ENCODE results near the gene HDAC9. TPM values are rescaled to one million over a fixed set of nuclear protein-coding genes. Genes with fewer than 3 reads are reported as not detected.
A peak's percentile ranks its signal among the peaks of the same experiment; 100 is the strongest.

Gene HDAC9
- polyA plus RNA-seq, 1 of the 3 experiments (the other 2 are of a cell fraction): 11.6 TPM

DNA sequence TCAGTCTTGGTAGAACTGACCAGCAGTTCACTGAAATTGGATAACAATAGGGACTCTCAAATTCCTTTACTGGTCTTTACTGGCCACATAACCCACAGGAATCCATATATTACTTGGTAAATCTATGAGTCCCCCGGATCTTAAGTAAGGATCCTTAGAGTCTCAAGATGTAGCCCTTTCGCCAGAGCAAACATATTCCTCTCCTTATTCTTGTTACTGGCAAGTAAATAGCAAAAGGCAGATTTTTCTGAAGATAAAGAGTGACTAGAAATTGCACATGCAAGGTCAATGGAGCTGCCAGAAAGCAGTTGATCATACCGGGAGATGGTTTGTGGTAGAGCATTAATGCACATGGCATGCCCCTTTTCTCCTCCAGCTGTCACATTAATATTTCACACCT lies 283.0 kb downstream of the HDAC9 start (continued):
- TF ChIP-seq TAF1 (IDR thresholded peaks at IDR 0.05; ENCODE audit: borderline replicate concordance, low read depth, low read length) (no peak), EZH2phosphoT487 (IDR thresholded peaks at IDR 0.05; ENCODE audit: borderline replicate concordance, low read depth) (no peak), RAD21 (IDR thresholded peaks at IDR 0.05; ENCODE audit: low read length) (no peak), RCOR1 (IDR thresholded peaks at IDR 0.05; ENCODE audit: low read length) (no peak), GABPA (IDR thresholded peaks at IDR 0.05; ENCODE audit: low read depth) (no peak), ELF1 (IDR thresholded peaks at IDR 0.05) (no peak), RXRA (IDR thresholded peaks at IDR 0.05; ENCODE audit: borderline replicate concordance, low read depth) (peak; percentile 51; the same call in 1 of the 2 replicates), GATA2 (CRISPR knock-in tag; IDR thresholded peaks at IDR 0.05) (no peak), RFX5 (IDR thresholded peaks at IDR 0.05; ENCODE audit: low read length) (no peak), NFIC (IDR thresholded peaks at IDR 0.05; ENCODE audit: borderline replicate concordance) (peak; percentile 57), NRF1 (IDR thresholded peaks at IDR 0.05; ENCODE audit: low read depth, low read length) (no peak), EP300 (IDR thresholded peaks at IDR 0.05; ENCODE audit: borderline replicate concordance in 1 of 2, low read depth in 1 of 2, low read length in 1 of 2) (peak in 1 of 2 experiments; percentile 76; a peak in 2 of 4 replicates), TCF12 (IDR thresholded peaks at IDR 0.05) (peak; percentile 89)
- TF ChIP-seq, protein P1, sequence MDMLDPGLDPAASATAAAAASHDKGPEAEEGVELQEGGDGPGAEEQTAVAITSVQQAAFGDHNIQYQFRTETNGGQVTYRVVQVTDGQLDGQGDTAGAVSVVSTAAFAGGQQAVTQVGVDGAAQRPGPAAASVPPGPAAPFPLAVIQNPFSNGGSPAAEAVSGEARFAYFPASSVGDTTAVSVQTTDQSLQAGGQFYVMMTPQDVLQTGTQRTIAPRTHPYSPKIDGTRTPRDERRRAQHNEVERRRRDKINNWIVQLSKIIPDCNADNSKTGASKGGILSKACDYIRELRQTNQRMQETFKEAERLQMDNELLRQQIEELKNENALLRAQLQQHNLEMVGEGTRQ (IDR thresholded peaks at IDR 0.05; ENCODE audit: borderline replicate concordance, low read depth, low read length): no peak
- TF ChIP-seq, protein P2, sequence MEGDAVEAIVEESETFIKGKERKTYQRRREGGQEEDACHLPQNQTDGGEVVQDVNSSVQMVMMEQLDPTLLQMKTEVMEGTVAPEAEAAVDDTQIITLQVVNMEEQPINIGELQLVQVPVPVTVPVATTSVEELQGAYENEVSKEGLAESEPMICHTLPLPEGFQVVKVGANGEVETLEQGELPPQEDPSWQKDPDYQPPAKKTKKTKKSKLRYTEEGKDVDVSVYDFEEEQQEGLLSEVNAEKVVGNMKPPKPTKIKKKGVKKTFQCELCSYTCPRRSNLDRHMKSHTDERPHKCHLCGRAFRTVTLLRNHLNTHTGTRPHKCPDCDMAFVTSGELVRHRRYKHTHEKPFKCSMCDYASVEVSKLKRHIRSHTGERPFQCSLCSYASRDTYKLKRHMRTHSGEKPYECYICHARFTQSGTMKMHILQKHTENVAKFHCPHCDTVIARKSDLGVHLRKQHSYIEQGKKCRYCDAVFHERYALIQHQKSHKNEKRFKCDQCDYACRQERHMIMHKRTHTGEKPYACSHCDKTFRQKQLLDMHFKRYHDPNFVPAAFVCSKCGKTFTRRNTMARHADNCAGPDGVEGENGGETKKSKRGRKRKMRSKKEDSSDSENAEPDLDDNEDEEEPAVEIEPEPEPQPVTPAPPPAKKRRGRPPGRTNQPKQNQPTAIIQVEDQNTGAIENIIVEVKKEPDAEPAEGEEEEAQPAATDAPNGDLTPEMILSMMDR (IDR thresholded peaks at IDR 0.05): no peak
- TF ChIP-seq, protein P3, sequence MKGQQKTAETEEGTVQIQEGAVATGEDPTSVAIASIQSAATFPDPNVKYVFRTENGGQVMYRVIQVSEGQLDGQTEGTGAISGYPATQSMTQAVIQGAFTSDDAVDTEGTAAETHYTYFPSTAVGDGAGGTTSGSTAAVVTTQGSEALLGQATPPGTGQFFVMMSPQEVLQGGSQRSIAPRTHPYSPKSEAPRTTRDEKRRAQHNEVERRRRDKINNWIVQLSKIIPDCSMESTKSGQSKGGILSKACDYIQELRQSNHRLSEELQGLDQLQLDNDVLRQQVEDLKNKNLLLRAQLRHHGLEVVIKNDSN (IDR thresholded peaks at IDR 0.05; ENCODE audit: borderline replicate concordance, low read depth): no peak

DNA sequence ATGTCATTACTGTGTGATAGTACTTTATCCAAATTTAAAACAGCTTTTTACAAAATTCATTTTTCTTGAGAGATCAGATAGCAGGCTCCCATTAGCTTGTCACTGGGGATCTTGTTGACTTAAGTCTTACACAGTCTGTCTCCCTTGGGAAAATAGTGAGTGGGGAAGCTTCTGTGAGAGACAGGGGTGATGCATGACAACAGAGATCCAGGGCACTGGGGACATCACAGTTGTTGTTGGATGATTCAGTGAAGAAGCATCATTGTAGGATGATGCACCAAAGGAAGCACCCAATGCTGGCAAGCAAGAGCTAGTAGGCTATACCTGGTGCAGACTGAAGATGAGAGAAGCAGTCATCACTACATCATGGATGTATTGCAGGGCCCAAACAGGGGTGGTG lies 284.7 kb downstream of the HDAC9 start:
- DNase-seq: no peak
- H3K36me3 ChIP-seq (replicated peaks in 1 of 2; ENCODE audit: control insufficient read depth in 1 of 2, insufficient read depth in 2 of 2, low read length in 1 of 2): peaks cover 0 to 5% of the 10 kb centered on the region in 2 experiments
- ChIA-PET POLR2A (no interaction called here), CTCF (interaction anchor here (0.8 to 1.7 kb wide), 8 partner anchors 9 to 428 kb away, joined by 3 to 4 read pairs (median 3); no protein-coding TSS in a partner anchor)
- H3F3A ChIP-seq (replicated peaks; ENCODE audit: insufficient read depth): peaks cover 10% of the 10 kb centered on the region
- H3K9ac ChIP-seq: no peak overlapping the region
- no peaks in the 10 kb centered on the region for H4K20me1 ChIP-seq (ENCODE audit: insufficient read depth)
- no peak overlapping the region for H3K4me3 ChIP-seq (ENCODE audit: low read depth in 2 of 2, low read length in 1 of 2)
- no peaks in the 10 kb centered on the region for H3K9me2 ChIP-seq
- no peaks in the 10 kb centered on the region for H3K9me3 ChIP-seq
- no peak overlapping the region; a peak in 1 of 4 replicates for H3K27ac ChIP-seq (ENCODE audit: low read depth in 2 of 2, low read length in 1 of 2)
- H2AFZ ChIP-seq (ENCODE audit: low read depth): no peak overlapping the region
- no peak overlapping the region for H3K4me2 ChIP-seq
- H3K79me2 ChIP-seq (ENCODE audit: insufficient read depth): no peaks in the 10 kb centered on the region
- H3K4me1 ChIP-seq (ENCODE audit: control insufficient read depth in 1 of 2, insufficient read depth in 2 of 2, low read depth in 1 of 2, low read length in 1 of 2): peaks cover 0 to 20% of the 10 kb centered on the region in 2 experiments; a peak in 2 of 4 replicates
- H3K27me3 ChIP-seq (ENCODE audit: insufficient read depth): no peaks in the 10 kb centered on the region
- TF ChIP-seq FOXM1 (IDR thresholded peaks at IDR 0.05; ENCODE audit: low read depth) (no peak), ELF1 (IDR thresholded peaks at IDR 0.05) (no peak), FOSL2 (IDR thresholded peaks at IDR 0.05; ENCODE audit: borderline replicate concordance, low read depth) (no peak), TAF1 (IDR thresholded peaks at IDR 0.05; ENCODE audit: borderline replicate concordance, low read depth, low read length) (no peak), FOXJ3 (CRISPR knock-in tag; IDR thresholded peaks at IDR 0.05) (no peak), JUND (IDR thresholded peaks at IDR 0.05) (no peak), RCOR1 (IDR thresholded peaks at IDR 0.05; ENCODE audit: low read length) (no peak), YY1 (IDR thresholded peaks at IDR 0.05; ENCODE audit: low read depth) (no peak), RAD21 (IDR thresholded peaks at IDR 0.05; ENCODE audit: low read length) (no peak)
- TF ChIP-seq, protein P4, sequence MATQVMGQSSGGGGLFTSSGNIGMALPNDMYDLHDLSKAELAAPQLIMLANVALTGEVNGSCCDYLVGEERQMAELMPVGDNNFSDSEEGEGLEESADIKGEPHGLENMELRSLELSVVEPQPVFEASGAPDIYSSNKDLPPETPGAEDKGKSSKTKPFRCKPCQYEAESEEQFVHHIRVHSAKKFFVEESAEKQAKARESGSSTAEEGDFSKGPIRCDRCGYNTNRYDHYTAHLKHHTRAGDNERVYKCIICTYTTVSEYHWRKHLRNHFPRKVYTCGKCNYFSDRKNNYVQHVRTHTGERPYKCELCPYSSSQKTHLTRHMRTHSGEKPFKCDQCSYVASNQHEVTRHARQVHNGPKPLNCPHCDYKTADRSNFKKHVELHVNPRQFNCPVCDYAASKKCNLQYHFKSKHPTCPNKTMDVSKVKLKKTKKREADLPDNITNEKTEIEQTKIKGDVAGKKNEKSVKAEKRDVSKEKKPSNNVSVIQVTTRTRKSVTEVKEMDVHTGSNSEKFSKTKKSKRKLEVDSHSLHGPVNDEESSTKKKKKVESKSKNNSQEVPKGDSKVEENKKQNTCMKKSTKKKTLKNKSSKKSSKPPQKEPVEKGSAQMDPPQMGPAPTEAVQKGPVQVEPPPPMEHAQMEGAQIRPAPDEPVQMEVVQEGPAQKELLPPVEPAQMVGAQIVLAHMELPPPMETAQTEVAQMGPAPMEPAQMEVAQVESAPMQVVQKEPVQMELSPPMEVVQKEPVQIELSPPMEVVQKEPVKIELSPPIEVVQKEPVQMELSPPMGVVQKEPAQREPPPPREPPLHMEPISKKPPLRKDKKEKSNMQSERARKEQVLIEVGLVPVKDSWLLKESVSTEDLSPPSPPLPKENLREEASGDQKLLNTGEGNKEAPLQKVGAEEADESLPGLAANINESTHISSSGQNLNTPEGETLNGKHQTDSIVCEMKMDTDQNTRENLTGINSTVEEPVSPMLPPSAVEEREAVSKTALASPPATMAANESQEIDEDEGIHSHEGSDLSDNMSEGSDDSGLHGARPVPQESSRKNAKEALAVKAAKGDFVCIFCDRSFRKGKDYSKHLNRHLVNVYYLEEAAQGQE (IDR thresholded peaks at IDR 0.05; ENCODE audit: low read depth, low read length): no peak
- TF ChIP-seq, protein P5, sequence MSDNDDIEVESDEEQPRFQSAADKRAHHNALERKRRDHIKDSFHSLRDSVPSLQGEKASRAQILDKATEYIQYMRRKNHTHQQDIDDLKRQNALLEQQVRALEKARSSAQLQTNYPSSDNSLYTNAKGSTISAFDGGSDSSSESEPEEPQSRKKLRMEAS (IDR thresholded peaks at IDR 0.05; ENCODE audit: low read depth): no peak
- TF ChIP-seq, protein P3 (IDR thresholded peaks at IDR 0.05; ENCODE audit: borderline replicate concordance, low read depth): no peak
- TF ChIP-seq, protein P1 (IDR thresholded peaks at IDR 0.05; ENCODE audit: borderline replicate concordance, low read depth, low read length): no peak

Data from SK-N-SH (cell line).